HG03342 (cell line): ENCODE measurements around the gene PRSS53.
"Not testable (repeated sequence)": the region's sequence is repeated elsewhere in the genome, so short reads cannot be mapped to it uniquely, and the experiment has no call there.

Experiments
- ATAC-seq: cut with Tn5 transposase; IDR thresholded peaks from one replicate; pipeline ENCODE4 v1.9.1; 2021; ENCODE audit warnings: mild to moderate bottlenecking, moderate library complexity; ENCODE audit not compliant: unreplicated experiment

The PRSS53 gene

GRCh38 chr16:31118223-31119155 lies 29.7 kb upstream of the PRSS53 start:
- no peak for ATAC-seq

DNA sequence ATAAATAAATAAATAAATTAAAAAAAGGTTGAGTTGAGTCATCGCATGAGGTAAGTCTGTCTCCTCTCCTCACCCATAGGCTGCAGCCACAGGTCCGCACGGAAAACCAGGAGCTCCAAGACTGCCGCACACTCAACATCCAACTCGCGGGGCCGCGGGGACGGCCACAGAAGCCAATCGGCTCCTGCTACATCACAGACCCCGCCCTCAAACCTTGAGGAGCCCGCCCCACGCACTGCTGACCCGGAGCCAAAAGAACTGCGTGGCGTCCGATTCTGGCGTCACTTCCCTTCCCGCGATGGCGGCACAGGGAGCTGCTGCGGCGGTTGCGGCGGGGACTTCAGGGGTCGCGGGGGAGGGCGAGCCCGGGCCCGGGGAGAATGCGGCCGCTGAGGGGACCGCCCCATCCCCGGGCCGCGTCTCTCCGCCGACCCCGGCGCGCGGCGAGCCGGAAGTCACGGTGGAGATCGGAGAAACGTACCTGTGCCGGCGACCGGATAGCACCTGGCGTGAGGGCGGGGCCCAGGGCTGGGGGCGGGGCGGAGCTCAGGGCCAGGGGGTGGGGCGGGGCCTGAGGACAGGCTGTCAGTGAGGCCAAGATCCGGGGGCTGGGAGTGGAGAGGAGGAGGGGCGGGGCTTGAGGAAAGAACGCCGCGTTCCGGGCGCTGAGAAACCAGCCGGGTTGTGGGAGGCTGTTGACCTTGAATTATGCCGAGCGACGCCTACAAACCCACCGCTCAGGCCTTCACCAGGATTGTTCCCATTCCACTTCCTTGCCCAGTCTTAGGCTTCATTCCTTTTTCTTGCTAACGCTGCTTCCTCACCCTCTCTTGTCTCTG lies 28.9 kb upstream of the PRSS53 start, which contains the start of gene KAT8:
KAT8 (plus strand) TSS at position 281 of the 839 bp plus-strand sequence; CDS start at position 299, 18 bp downstream.
- peak; percentile 85 for ATAC-seq

- no peak for ATAC-seq
These were observed 25.7 kb upstream of the PRSS53 start for GRCh38 chr16:31114468-31114867.

DNA sequence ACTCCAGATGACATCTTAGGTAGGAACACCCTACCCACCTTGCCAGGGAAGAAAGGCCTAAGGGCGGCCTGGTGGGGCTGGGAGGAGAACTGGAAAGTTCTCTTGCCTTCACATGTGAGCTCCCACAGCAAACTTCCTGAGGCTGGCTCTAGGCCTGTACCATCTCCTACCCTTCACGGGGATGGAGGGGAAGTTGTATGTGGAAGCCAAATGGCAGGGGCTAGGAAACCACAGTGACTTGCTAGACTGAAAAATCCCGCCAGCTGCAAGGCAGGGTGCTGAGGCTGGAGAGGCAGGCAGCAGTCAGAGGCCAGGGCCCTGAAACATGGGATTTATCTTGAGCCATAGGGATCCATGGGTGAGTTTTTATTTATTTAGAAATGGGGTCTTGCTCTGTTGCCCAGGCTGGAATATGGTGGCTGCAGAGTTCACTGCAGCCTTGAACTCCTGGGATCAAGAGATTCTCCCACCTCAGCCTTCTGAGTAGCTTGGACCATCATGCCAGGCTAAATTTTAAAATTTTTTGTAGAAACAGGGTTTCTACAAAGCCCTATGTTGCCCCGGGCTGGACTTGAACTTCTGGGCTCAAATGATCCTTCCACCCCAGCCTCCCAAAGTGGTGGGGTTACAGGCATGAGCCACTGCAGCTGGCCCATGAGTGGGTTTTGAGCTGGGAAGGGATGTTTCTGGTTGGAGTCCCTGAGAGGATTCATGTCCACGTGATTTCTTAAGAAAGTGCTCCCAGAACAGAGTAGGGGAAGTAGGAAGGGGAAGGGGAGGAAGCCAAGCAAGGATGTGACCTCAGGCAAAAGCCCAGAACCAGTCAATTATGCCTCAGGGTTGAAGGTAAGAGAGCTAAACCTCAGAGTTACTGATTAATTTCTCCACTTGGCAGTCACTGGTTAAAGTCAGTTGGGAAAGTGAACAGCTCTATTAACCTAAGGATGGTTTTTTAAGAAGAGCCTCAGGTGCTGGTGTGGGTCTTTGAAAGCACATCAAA lies 24.7 kb upstream of the PRSS53 start:
- ATAC-seq = no peak

- ATAC-seq = no peak
These were observed 24.0 kb upstream of the PRSS53 start for GRCh38 chr16:31112711-31113110.

DNA sequence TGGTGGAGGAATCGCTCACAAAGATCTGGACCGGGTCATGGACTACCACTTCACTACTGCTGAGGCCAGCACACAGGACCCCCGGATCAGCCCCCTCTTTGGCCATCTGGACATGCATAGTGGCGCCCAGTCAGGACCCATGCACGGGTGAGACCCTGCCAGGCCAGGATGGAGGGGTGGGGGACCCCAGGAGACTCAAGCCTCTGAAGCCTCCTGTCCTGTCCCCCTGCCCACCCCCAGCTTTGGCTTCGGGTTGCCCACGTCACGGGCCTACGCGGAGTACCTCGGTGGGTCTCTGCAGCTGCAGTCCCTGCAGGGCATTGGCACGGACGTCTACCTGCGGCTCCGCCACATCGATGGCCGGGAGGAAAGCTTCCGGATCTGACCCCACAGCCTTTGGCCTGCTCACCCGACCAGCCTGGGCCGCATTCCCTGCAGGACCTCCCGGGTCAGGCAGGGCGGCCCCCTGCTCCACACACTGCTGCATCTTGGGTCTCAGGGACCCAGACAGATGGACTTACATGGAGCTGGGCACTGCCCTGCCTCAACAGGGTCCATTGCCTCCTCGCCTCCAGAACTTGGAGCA lies 23.2 kb upstream of the PRSS53 start:
- ATAC-seq = no peak

- no peak for ATAC-seq
These were observed 21.6 kb upstream of the PRSS53 start for GRCh38 chr16:31110106-31111034.

DNA sequence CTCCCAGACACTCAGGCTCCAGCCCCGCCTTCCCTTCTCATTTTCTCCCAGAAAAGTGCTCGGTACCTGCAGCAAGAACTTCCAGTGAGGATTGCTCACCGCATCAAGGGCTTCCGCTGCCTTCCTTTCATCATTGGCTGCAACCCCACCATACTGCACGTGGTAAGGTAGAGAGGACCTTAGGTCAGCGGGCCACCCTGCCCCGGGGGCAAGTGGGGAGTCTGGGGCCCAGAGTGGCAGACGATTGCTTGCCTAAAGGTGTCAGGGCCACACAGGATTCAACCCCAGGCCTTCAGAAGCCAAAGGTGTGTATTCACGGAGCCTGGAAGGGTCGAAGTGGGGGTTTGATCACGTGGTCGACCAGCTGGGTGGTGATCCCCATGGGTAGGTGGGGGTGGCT lies 20.9 kb upstream of the PRSS53 start:
- ATAC-seq = no peak

DNA sequence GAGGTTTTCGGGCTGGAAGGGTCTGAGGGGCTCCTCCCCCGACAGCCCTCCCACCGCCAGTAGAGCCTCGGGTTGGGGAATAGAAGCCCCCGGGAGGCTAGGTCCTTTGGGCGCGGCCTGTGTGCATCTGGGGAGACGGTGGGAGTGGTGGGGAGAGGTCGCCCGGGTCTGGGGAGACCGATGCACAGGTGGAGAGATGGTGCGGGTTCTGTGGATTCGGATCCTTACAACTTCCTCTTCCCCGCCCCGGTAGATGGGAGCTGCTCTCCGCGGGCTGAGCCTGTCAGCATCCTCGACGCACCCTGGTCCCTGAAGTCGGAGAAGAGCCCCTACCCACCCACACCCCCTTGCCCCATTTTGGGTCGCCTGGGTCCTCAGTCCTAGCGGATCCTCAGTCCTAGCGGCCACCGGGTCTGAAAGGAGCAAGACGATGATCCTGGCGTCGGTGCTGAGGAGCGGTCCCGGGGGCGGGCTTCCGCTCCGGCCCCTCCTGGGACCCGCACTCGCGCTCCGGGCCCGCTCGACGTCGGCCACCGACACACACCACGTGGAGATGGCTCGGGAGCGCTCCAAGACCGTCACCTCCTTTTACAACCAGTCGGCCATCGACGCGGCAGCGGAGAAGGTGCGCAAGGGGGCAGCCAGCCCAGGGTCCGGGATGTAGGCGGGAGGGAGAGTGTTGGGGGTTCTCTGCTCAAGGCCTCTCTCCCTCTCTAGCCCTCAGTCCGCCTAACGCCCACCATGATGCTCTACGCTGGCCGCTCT lies 20.2 kb upstream of the PRSS53 start:
- ATAC-seq = no peak

DNA sequence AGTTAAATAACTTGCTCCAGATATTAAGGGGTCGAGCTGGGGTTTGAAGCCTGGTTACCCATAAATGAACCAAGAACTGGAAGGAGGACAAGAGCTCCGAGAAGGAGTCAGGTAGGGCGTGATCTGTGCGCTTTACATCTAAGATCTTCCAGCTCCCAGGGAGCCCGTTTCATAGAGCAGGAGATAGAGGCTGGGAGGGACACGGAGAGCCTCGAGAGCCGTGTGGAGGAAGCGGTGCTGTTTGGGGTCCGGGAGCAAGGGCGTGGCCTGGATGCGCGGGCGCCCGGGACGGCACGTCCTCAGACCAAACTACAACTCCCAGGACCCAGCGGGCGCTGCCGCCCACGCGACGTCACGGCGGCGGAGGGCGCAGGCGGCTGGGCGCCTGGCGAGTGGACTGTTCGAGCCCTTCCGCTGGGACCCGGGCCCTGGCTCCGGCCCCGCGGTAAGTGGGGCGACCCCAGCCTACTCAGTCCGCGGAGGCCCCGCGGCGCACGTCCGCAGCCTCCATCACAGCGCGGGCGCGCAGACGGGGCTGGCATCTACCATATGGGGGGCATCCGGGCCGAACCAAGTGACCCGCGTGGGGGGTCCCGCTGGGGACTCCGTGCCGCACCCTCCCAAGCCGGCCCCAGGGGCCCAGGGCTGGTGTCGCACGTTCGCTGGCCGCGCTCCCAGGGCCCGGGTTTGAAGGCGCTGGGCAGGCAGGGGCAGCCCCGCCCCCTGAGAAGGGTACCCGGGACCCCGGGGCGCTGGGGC lies 19.5 kb upstream of the PRSS53 start, which contains the start of gene BCKDK:
BCKDK (plus strand) TSS at position 352 of the 759 bp plus-strand sequence. CDS start 838 bp downstream, outside the sequence.
- ATAC-seq = peak; percentile 71

DNA sequence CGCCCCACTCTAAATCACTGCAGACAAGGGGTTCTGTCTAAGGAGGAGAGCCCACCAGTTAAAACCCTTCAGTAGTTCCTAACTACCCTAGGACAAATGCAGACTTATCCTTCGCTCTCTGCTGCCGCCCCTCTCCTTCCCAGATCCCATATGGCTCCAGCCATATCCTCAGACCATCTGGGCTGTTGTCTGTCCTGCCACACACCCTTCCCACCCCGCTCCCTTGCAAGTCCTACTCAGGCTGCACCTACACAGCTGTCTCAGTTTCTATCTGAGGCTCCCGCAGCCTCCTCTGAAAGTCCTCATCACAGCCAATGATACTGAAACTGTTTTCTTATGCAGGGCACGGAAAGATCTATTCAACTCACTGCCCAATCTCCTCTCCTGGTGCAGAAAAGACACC lies 18.7 kb upstream of the PRSS53 start:
- peak; percentile 55 for ATAC-seq

DNA sequence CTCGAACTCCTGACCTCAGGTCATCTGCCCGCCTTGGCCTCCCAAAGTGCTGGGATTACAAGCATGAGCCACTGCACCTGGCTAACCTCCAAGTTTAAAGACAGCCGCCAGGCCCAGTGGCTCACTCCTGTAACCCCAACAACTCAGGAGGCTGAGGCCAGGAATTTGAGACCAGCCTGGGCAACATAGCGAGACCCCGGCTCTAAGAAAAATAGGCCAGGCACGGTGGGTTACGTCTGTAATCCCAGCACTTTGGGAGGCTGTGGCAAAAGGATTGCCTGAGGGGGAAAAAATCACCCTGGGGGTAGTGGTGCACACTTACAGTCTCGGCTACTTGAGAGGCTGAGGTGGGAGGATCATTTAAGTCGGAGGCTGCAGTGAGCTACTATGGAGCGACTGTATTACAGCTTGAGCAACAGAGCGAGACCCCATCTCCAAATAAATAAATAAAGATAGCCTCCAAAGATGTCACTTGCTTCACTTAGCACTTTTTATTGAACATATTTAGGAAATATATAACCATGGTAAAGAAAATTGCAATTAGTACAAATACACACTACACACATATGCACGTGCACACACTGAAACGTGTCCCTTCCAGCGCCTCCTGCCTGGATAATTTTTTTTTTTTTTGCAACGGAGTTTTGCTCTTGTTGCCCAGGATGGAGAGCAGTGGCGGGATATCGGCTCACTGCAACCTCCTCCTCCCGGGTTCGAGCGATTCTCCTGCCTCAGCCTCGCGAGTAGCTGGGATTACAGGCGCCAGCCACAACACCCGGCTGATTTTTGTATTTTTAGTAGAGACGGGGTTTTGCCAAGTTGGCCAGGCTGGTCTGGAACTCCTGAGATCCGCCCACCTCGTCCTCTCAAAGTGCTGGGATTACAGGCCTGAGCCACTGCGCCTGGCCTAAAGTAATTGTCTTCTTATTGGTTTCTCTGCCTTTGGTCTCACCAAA lies 18.0 kb upstream of the PRSS53 start:
- no peak for ATAC-seq

DNA sequence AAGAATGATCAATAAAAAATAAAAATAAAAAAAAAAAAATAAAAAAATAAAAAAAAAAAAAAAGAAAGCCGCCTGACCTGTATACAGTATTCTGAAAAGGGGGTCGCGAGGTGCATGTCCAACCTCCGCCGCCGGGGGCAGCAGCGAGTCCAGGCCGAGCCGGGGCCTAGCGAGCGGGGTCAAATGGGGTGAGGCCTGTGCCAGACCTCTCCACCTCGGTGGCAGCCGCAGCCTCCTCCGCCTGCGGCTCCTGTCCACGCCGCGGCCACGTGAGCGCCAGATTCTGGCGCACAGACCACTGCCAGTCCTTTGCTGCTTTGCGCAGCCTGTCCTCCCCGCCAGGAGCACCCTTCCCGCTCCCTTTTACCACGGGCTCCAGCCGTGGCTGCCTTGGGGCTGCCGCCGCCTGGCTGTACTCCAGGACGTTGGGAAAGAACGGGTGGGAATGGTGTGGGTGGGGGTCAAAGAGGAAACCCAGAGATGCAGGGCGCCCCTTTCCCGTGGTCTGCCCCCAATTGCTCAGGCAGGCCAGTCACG lies 17.0 kb upstream of the PRSS53 start:
- peak; percentile 38 for ATAC-seq

- ATAC-seq = not testable (repeated sequence)
These were observed 12.3 kb upstream of the PRSS53 start for GRCh38 chr16:31100876-31101641.
